ENCODE results near the gene AOC3. TPM values are rescaled to one million over a fixed set of nuclear protein-coding genes. Genes with fewer than 3 reads are reported as not detected.
A peak's percentile ranks its signal among the peaks of the same experiment; 100 is the strongest.

The AOC3 gene
- total and polyA plus RNA-seq, 2 of the 13 experiments (the other 11 are each of a cell fraction or from before 2014, with no cell fraction given): 8.7 to 51.7 TPM

- TF ChIP-seq TAF15 (IDR thresholded peaks at IDR 0.05; ENCODE audit: low read depth, low read length, poor library complexity, severe bottlenecking): no peak
- no peak; the same call in 1 of the 2 replicates for TF ChIP-seq SSRP1 (CRISPR knock-in tag; IDR thresholded peaks at IDR 0.05)
- TF ChIP-seq ZKSCAN1 (IDR thresholded peaks at IDR 0.05; ENCODE audit: low read length): no peak
- TF ChIP-seq ZNF768 (CRISPR knock-in tag; IDR thresholded peaks at IDR 0.05): no peak
- TF ChIP-seq ZNF512B (CRISPR knock-in tag; IDR thresholded peaks at IDR 0.05; ENCODE audit: borderline replicate concordance): no peak
- TF ChIP-seq, protein P1, sequence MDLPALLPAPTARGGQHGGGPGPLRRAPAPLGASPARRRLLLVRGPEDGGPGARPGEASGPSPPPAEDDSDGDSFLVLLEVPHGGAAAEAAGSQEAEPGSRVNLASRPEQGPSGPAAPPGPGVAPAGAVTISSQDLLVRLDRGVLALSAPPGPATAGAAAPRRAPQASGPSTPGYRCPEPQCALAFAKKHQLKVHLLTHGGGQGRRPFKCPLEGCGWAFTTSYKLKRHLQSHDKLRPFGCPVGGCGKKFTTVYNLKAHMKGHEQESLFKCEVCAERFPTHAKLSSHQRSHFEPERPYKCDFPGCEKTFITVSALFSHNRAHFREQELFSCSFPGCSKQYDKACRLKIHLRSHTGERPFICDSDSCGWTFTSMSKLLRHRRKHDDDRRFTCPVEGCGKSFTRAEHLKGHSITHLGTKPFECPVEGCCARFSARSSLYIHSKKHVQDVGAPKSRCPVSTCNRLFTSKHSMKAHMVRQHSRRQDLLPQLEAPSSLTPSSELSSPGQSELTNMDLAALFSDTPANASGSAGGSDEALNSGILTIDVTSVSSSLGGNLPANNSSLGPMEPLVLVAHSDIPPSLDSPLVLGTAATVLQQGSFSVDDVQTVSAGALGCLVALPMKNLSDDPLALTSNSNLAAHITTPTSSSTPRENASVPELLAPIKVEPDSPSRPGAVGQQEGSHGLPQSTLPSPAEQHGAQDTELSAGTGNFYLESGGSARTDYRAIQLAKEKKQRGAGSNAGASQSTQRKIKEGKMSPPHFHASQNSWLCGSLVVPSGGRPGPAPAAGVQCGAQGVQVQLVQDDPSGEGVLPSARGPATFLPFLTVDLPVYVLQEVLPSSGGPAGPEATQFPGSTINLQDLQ (CRISPR knock-in tag; IDR thresholded peaks at IDR 0.05): no peak
- no peak; the same call in 1 of the 2 replicates for TF ChIP-seq ZBTB21 (CRISPR knock-in tag; IDR thresholded peaks at IDR 0.05)
- no peak for TF ChIP-seq SP140L (CRISPR knock-in tag; IDR thresholded peaks at IDR 0.05; ENCODE audit: borderline replicate concordance)
- TF ChIP-seq ZNF138 (CRISPR knock-in tag; IDR thresholded peaks at IDR 0.05; ENCODE audit: low read depth): no peak
- TF ChIP-seq TCF7L2 (IDR thresholded peaks at IDR 0.05; ENCODE audit: low read depth, low read length): no peak
- TF ChIP-seq GPN1 (CRISPR knock-in tag; IDR thresholded peaks at IDR 0.05; ENCODE audit: borderline replicate concordance): no peak
- TF ChIP-seq ZNF577 (CRISPR knock-in tag; IDR thresholded peaks at IDR 0.05; ENCODE audit: borderline replicate concordance, low read depth): no peak
- no peak for TF ChIP-seq ZSCAN20 (CRISPR knock-in tag; IDR thresholded peaks at IDR 0.05; ENCODE audit: borderline replicate concordance)
- TF ChIP-seq CBX2 (IDR thresholded peaks at IDR 0.05; ENCODE audit: low read depth, low read length): no peak
- no peak for TF ChIP-seq CBX2 (CRISPR knock-in tag; IDR thresholded peaks at IDR 0.05; ENCODE audit: low read depth)
- TF ChIP-seq ZFX (CRISPR knock-in tag; IDR thresholded peaks at IDR 0.05; ENCODE audit: low read depth): no peak
- no peak for TF ChIP-seq GABPA (IDR thresholded peaks at IDR 0.05; ENCODE audit: low read depth, low read length)
- TF ChIP-seq GABPA (CRISPR knock-in tag; IDR thresholded peaks at IDR 0.05; ENCODE audit: low read depth): no peak; the same call in none of the 2 replicates
- TF ChIP-seq, protein P2, sequence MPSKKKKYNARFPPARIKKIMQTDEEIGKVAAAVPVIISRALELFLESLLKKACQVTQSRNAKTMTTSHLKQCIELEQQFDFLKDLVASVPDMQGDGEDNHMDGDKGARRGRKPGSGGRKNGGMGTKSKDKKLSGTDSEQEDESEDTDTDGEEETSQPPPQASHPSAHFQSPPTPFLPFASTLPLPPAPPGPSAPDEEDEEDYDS (CRISPR knock-in tag; IDR thresholded peaks at IDR 0.05): peak; percentile 71; the same call in 1 of the 2 replicates
- TF ChIP-seq ZNF292 (CRISPR knock-in tag; IDR thresholded peaks at IDR 0.05; ENCODE audit: borderline replicate concordance, low read depth): no peak
Measured at GRCh38 chr17:42832213-42832933, 18.6 kb upstream of the AOC3 start (continued).

Measured in HepG2 (cell line).